ENCODE results near the gene TTYH1. TPM values are rescaled to one million over a fixed set of nuclear protein-coding genes. Genes with fewer than 3 reads are reported as not detected.
"Not testable (repeated sequence)": the region's sequence is repeated elsewhere in the genome, so short reads cannot be mapped to it uniquely, and the experiment has no call there.

Gene TTYH1
- total RNA-seq, 1 donor from 2014 or later: 0.21 TPM

- Mint-ChIP-seq H3K4me1 (peaks cover 27% of the 10 kb centered on the region), H3K27me3 (peaks cover 24% of the 10 kb centered on the region), H3K9me3 (peaks cover 12% of the 10 kb centered on the region)
- H3K36me3 Mint-ChIP-seq (ENCODE audit: low read depth); H3K4me3 Mint-ChIP-seq; DNase-seq; intact Hi-C loops (cut with micrococcal nuclease); H3K27ac Mint-ChIP-seq: not testable (repeated sequence)
These were observed 33.2 kb upstream of the TTYH1 start for GRCh38 chr19:54382041-54382440.

- DNase-seq: peak; percentile 54
- Mint-ChIP-seq H3K9me3 (peaks cover 12% of the 10 kb centered on the region), H3K4me3 (peak overlapping the region; percentile 22), H3K4me1 (peaks cover 32% of the 10 kb centered on the region), H3K36me3 (ENCODE audit: low read depth) (peaks cover 4% of the 10 kb centered on the region), H3K27me3 (peaks cover 29% of the 10 kb centered on the region), H3K27ac (peak overlapping the region; percentile 51)
- intact Hi-C loops (cut with micrococcal nuclease): no loop called here
These were observed 31.9 kb upstream of the TTYH1 start for GRCh38 chr19:54383330-54383729.

- Mint-ChIP-seq H3K27ac (peak overlapping the region; percentile 62), H3K36me3 (ENCODE audit: low read depth) (peaks cover 2% of the 10 kb centered on the region), H3K27me3 (peaks cover 24% of the 10 kb centered on the region), H3K4me1 (peaks cover 33% of the 10 kb centered on the region), H3K4me3 (peak overlapping the region; percentile 87), H3K9me3 (peaks cover 3% of the 10 kb centered on the region)
- intact Hi-C loops (cut with micrococcal nuclease): loop anchor here (1.0 to 5.0 kb wide), 2 partner anchors 10 to 36 kb away; no protein-coding TSS in a partner anchor
- peak; percentile 85 for DNase-seq
These were observed 27.1 kb upstream of the TTYH1 start for GRCh38 chr19:54387991-54388801.

GRCh38 chr19:54388802-54389139, 26.5 kb upstream of the TTYH1 start:
- Mint-ChIP-seq H3K27ac (peak overlapping the region; percentile 62), H3K4me3 (peak overlapping the region; percentile 87), H3K9me3 (no peaks in the 10 kb centered on the region), H3K36me3 (ENCODE audit: low read depth) (no peaks in the 10 kb centered on the region), H3K4me1 (peaks cover 30% of the 10 kb centered on the region), H3K27me3 (peaks cover 22% of the 10 kb centered on the region)
- intact Hi-C loops (cut with micrococcal nuclease): loop anchor here (1.0 to 5.0 kb wide), 2 partner anchors 10 to 36 kb away; no protein-coding TSS in a partner anchor
- DNase-seq: no peak

- Mint-ChIP-seq H3K4me1 (peaks cover 30% of the 10 kb centered on the region), H3K4me3 (peak overlapping the region; percentile 87), H3K27me3 (peaks cover 22% of the 10 kb centered on the region), H3K36me3 (ENCODE audit: low read depth) (no peaks in the 10 kb centered on the region), H3K27ac (no peak overlapping the region), H3K9me3 (no peaks in the 10 kb centered on the region)
- DNase-seq: no peak
- intact Hi-C loops (cut with micrococcal nuclease): loop anchor here (5.0 kb wide), 1 partner anchor 37 kb away; no protein-coding TSS in a partner anchor
These were observed 25.7 kb upstream of the TTYH1 start for GRCh38 chr19:54389553-54389952.

- H3K36me3 Mint-ChIP-seq (ENCODE audit: low read depth): no peaks in the 10 kb centered on the region
- H3K27me3 Mint-ChIP-seq: peaks cover 11% of the 10 kb centered on the region
- H3K4me1 Mint-ChIP-seq: peaks cover 28% of the 10 kb centered on the region
- H3K9me3 Mint-ChIP-seq: no peaks in the 10 kb centered on the region
- intact Hi-C loops (cut with micrococcal nuclease): loop anchor here (1.0 to 2.0 kb wide), 2 partner anchors 26 to 66 kb away; partner anchors contain the start of gene LAIR1
- peak overlapping the region; percentile 34 for H3K4me3 Mint-ChIP-seq
- no peak overlapping the region for H3K27ac Mint-ChIP-seq
- DNase-seq: peak; percentile 89
These were observed 24.2 kb upstream of the TTYH1 start for GRCh38 chr19:54390942-54391577.

GRCh38 chr19:54391589-54392061, 23.6 kb upstream of the TTYH1 start:
- Mint-ChIP-seq H3K27ac (no peak overlapping the region), H3K4me1 (peaks cover 28% of the 10 kb centered on the region), H3K36me3 (ENCODE audit: low read depth) (no peaks in the 10 kb centered on the region), H3K4me3 (no peak overlapping the region), H3K27me3 (peaks cover 10% of the 10 kb centered on the region), H3K9me3 (no peaks in the 10 kb centered on the region)
- intact Hi-C loops (cut with micrococcal nuclease): loop anchor here (1.0 to 2.0 kb wide), 2 partner anchors 27 to 66 kb away; partner anchors contain the start of gene LAIR1
- DNase-seq: peak; percentile 53

GRCh38 chr19:54392105-54392504, 23.2 kb upstream of the TTYH1 start:
- no peak overlapping the region for H3K4me3 Mint-ChIP-seq
- H3K27ac Mint-ChIP-seq: no peak overlapping the region
- no peak for DNase-seq
- H3K27me3 Mint-ChIP-seq: peaks cover 10% of the 10 kb centered on the region
- H3K36me3 Mint-ChIP-seq (ENCODE audit: low read depth): no peaks in the 10 kb centered on the region
- intact Hi-C loops (cut with micrococcal nuclease): no loop called here
- H3K9me3 Mint-ChIP-seq: no peaks in the 10 kb centered on the region
- H3K4me1 Mint-ChIP-seq: peaks cover 28% of the 10 kb centered on the region

GRCh38 chr19:54393381-54393780, 21.9 kb upstream of the TTYH1 start:
- peaks cover 18% of the 10 kb centered on the region for H3K4me1 Mint-ChIP-seq
- no peak overlapping the region for H3K4me3 Mint-ChIP-seq
- no peaks in the 10 kb centered on the region for H3K9me3 Mint-ChIP-seq
- intact Hi-C loops (cut with micrococcal nuclease): no loop called here
- DNase-seq: no peak
- H3K27ac Mint-ChIP-seq: no peak overlapping the region
- peaks cover 5% of the 10 kb centered on the region for H3K27me3 Mint-ChIP-seq
- no peaks in the 10 kb centered on the region for H3K36me3 Mint-ChIP-seq (ENCODE audit: low read depth)

GRCh38 chr19:54395685-54396084, 19.6 kb upstream of the TTYH1 start:
- no peaks in the 10 kb centered on the region for H3K36me3 Mint-ChIP-seq (ENCODE audit: low read depth)

GRCh38 chr19:54399189-54399588, 16.1 kb upstream of the TTYH1 start:
- no peak overlapping the region for H3K27ac Mint-ChIP-seq
- H3K4me1 Mint-ChIP-seq: no peaks in the 10 kb centered on the region
- no peak overlapping the region for H3K4me3 Mint-ChIP-seq
- no peak for DNase-seq
- intact Hi-C loops (cut with micrococcal nuclease): no loop called here
- no peaks in the 10 kb centered on the region for H3K9me3 Mint-ChIP-seq
- no peaks in the 10 kb centered on the region for H3K27me3 Mint-ChIP-seq
- H3K36me3 Mint-ChIP-seq (ENCODE audit: low read depth): no peaks in the 10 kb centered on the region

More at GRCh38 chr19:54395685-54396084, 19.6 kb upstream of the TTYH1 start:
- Mint-ChIP-seq H3K4me3 (no peak overlapping the region), H3K27me3 (peaks cover 5% of the 10 kb centered on the region), H3K4me1 (peaks cover 3% of the 10 kb centered on the region), H3K9me3 (no peaks in the 10 kb centered on the region), H3K27ac (no peak overlapping the region)
- intact Hi-C loops (cut with micrococcal nuclease): no loop called here
- no peak for DNase-seq

- H3K36me3 Mint-ChIP-seq (ENCODE audit: low read depth): no peaks in the 10 kb centered on the region
- H3K4me1 Mint-ChIP-seq: no peaks in the 10 kb centered on the region
- no peak overlapping the region for H3K27ac Mint-ChIP-seq
- no peaks in the 10 kb centered on the region for H3K9me3 Mint-ChIP-seq
- no peak for DNase-seq
- intact Hi-C loops (cut with micrococcal nuclease): no loop called here
- H3K27me3 Mint-ChIP-seq: peaks cover 3% of the 10 kb centered on the region
- H3K4me3 Mint-ChIP-seq: no peak overlapping the region
These were observed 14.4 kb upstream of the TTYH1 start for GRCh38 chr19:54400913-54401312.

GRCh38 chr19:54403054-54403453, 12.2 kb upstream of the TTYH1 start:
- Mint-ChIP-seq H3K9me3 (peaks cover 3% of the 10 kb centered on the region), H3K27me3 (peaks cover 6% of the 10 kb centered on the region), H3K4me3 (no peak overlapping the region), H3K4me1 (no peaks in the 10 kb centered on the region), H3K36me3 (ENCODE audit: low read depth) (no peaks in the 10 kb centered on the region), H3K27ac (no peak overlapping the region)
- no peak for DNase-seq
- intact Hi-C loops (cut with micrococcal nuclease): no loop called here

- H3K9me3 Mint-ChIP-seq: peaks cover 6% of the 10 kb centered on the region
- intact Hi-C loops (cut with micrococcal nuclease): no loop called here
- no peaks in the 10 kb centered on the region for H3K4me1 Mint-ChIP-seq
These were observed 9.6 kb upstream of the TTYH1 start for GRCh38 chr19:54405628-54406027.

More at GRCh38 chr19:54405628-54406027, 9.6 kb upstream of the TTYH1 start:
- H3K4me3 Mint-ChIP-seq: no peak overlapping the region
- H3K36me3 Mint-ChIP-seq (ENCODE audit: low read depth): peaks cover 3% of the 10 kb centered on the region
- peaks cover 6% of the 10 kb centered on the region for H3K27me3 Mint-ChIP-seq
- H3K27ac Mint-ChIP-seq: no peak overlapping the region
- DNase-seq: no peak
